Stimulated activated CD4-positive, alpha-beta T cell treated with anti-CD3 and anti-CD28 coated beads, TNF-alpha, amount 100 ng/mL, for 1 hour (primary cell): ENCODE results near the gene SPRY2.
"Not testable (repeated sequence)": the region's sequence is repeated elsewhere in the genome, so short reads cannot be mapped to it uniquely, and the experiment has no call there.

Source experiments
- DNase-seq, 3 donors: peaks; one replicate each; pipeline ENCODE4 v3.0.0-alpha.2; 2020; ENCODE audit warnings: low read depth in 3 of 3, low spot score in 1 of 3

Gene SPRY2

DNA sequence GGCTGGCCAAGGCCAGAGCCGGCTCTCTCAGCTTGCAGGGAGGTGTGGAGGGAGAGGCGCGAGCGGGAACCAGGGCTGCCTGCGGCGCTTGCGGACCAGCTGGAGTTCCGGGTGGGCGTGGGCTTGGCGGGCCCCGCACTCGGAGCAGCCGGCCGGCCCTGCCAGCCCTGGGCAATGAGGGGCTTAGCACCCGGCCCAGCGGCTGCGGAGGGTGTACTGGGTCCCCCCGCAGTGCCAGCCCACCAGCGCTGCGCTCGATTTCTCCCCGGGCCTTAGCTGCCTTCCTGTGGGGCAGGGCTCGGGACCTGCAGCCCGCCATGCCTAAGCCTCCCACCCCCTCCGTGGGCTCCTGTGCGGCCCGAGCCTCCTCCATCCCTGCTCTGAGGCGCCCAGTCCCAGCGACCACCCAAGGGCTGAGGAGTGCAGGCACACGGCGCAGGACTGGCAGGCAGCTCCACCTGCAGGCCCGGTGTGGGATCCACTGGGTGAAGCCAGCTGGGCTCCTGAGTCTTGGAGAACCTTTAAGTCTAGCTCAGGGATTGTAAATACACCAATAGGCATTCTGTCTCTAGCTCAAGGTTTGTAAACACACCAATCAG, 14.7 kb upstream of the SPRY2 start:
- DNase-seq, result not testable (repeated sequence)

GRCh38 chr13:80348750-80349149, 7.8 kb upstream of the SPRY2 start:
- DNase-seq, result no peak

DNA sequence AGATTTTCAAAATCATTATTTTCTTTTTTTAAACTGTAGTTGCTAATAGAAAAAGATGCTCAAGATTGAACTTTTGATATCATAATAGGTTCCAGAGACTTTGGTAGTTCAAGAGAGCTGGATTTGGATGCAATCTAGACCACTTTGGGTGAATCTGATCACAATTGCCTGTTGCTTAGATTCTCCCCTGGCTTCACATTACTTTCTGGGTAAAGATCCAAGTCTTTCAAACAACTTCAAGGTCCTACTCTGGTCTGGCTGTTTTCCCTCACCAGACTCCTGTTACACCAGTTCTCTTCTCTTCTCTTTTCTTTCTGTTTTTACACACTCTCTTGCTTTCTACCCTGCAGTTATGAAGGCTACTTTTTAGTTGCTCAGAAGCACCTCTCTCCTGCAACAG, 7.4 kb upstream of the SPRY2 start:
- DNase-seq, result no peak

GRCh38 chr13:80345771-80346510, 5.0 kb upstream of the SPRY2 start:
- no peak for DNase-seq

- DNase-seq, result not testable (repeated sequence)
These were observed 3.1 kb upstream of the SPRY2 start for GRCh38 chr13:80344032-80344431.

GRCh38 chr13:80342471-80343371, 1.8 kb upstream of the SPRY2 start:
- DNase-seq, result peak in 2 of 3 donors; percentile 9 to 59

DNA sequence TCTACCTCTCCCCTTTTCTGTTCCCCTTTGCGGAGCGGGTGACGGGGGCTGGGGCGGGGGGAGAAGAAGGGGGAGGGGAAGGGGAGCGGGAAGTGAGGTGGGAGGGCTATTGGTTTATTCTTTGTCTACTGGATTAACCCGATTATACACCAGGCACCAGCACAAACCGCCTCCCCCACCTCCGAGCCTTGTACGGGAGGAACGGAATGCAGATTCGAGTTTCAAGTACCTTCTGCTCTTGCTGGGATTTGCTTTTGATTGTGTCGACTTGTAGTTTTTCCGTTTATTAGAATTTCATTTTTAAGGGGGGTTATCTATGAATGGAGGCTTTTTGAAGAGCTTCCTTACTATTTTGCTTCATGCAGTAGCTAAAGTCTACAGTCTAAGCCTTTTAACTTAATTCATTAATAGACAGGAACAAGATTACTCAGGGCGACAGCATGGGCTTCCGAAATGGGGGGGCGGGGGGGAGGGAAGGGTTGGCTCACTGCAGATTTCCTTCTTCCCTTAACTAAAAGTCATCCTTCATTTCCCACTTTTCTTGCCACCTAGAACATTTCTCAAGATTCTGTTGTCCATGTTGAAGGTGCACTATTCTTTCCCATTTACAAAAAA, 937 bp upstream of the SPRY2 start:
- DNase-seq, result no peak

- no peak for DNase-seq
These were observed 250 bp downstream of the SPRY2 start for GRCh38 chr13:80340651-80341100.

- no peak for DNase-seq
These were observed 845 bp downstream of the SPRY2 start for GRCh38 chr13:80339912-80340650.

DNA sequence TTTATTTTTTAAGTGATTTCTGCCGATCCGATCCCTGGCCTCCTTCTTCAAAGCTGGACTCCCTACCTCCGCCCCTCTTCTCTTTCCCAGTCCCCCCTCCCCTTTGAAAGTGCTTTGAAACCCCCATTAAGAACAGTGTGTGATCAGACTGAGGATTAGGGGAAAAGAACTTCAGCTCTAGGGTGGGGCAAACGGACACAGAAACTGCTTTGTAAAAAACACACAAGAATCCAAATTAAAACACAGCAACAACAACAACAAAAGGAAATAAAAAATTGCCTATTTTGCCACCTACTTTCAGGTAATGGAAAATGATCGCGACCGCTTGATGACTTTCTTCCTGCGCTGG, 1.4 kb downstream of the SPRY2 start:
- no peak for DNase-seq

GRCh38 chr13:80338781-80339562, 2.0 kb downstream of the SPRY2 start:
- DNase-seq, result no peak

GRCh38 chr13:80337288-80338081, 3.4 kb downstream of the SPRY2 start:
- DNase-seq, result no peak

DNA sequence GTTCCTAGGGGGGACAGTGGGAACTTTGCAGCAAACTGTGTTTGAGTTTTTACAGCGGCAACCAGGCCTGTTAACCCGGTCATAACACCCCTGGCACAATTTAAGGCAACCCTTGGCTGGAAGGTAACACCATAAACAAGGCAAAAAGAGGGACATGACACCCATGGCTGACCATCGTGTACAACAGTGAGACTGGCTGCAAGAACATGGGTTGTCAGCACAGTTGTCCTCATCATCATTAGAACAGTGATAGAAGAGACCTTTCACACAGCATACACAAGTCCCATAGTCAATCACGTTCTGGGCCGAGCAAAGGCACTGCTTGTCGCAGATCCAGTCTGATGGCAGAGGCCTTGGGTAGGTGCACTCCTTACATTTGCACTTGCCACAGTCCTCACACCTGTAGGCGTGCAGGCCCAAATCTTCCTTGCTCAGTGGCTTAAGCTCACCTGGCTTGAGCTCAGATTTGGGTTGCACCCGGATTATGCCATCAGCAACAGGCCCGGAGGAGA, 4.1 kb downstream of the SPRY2 start:
- no peak for DNase-seq

DNA sequence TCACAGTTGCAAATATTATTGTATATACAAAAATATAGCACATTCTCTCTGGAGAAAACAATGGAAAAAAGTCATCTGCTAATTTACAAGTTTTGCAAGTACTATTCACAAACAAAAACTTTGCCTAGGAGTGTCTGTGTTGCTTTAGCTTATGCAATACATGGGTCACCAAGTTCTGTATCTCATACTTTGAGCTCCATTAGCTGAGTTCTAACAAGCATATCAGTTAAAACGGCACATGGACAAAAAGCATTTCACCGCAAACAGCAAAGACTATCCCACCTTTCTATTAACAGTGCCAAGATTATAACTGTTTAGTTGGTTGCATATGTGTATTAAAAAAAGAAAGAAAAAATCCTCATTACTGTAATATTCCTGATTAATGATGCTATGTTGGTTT, 4.6 kb downstream of the SPRY2 start:
- no peak for DNase-seq

DNA sequence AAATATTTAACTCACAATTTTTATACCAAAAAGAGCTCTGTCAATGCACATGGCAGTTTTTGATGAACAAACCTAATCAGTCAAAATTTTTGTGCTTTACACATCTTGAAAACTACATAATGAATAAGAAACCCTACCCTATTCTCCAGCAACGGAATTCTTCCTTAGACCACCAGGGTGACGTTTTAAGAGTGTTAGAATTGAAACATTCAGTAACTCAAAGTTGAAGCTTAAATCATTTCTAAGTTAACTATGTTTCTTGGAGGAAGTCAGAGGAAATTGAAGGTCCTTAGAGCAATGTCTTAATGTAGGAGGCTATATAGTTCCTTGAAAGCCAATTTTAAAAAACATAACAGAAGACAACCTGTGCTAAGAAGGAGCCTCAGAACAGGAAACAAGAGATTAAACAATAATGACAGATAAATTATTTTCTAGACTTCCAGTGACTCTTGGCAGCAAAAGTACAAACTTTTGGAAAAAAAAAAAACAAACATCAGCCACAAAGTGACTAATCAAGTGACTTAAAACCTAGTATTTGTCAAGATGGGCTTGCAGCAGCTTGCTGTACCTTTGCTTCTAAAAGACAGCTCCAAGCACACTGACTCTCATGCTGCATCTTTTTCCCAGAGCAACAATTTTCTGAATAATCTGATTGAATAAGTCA, 6.2 kb downstream of the SPRY2 start:
- DNase-seq, result no peak

GRCh38 chr13:80331984-80332383, 8.9 kb downstream of the SPRY2 start:
- DNase-seq, result no peak

DNA sequence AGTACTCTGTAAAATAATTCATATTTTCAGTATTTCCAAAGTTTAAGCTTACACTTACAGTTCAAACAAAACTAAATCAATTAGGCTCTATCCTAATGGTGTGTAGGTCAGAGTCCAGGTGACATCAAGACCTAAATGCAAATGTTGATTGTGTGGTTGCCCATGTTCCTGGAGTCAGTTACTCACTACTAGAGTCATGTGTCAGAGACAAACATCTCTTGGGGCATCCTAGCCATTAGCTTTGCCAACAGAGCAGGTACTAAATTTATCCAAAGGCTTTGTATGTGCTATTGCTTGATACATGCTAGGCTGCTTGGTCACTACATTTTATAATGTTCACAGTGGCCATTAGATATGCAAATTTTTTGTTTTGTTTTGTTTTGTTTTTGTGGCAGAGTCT, 11.7 kb downstream of the SPRY2 start:
- DNase-seq, result no peak

DNA sequence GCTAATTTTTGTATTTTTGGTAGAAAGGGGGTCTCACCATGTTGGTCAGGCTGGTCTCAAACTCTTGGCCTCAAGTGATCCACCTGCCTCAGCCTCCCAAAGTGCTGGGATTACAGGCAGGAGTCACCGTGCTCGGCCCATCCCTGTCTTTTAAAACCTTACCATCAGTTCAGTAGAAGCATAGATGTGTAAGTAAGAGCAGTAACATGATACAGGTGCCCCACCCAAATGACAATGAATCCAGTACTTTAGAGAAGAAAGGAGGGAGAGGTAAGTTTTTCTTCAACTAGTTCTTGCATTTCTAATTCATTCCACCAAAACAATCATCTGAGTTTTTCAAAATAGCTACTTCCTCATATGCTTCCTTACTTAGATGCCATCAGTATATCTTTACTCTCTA, 21.9 kb downstream of the SPRY2 start:
- no peak for DNase-seq
